ENCODE measurements around the gene DOCK9. TPM values are rescaled to one million over a fixed set of nuclear protein-coding genes. Genes with fewer than 3 reads are reported as not detected.

DOCK9 gene
- total and polyA plus RNA-seq, 9 of the 15 experiments (the other 6 are each of a cell fraction or from before 2014, with no cell fraction given), result 3.5 to 25.3 (median 16.7) TPM

GRCh38 chr13:98842858-98843481 is 134.9 kb downstream of the DOCK9 start (continued):
- peak; percentile 33; the same call in 1 of the 2 replicates for TF ChIP-seq REST (IDR thresholded peaks at IDR 0.05; ENCODE audit: borderline replicate concordance)
- TF ChIP-seq REST (CRISPR knock-in tag; IDR thresholded peaks at IDR 0.05; ENCODE audit: low read depth), result no peak
- TF ChIP-seq SMARCE1 (IDR thresholded peaks at IDR 0.05), result no peak
- TF ChIP-seq RAD21 (CRISPR knock-in tag; conservative IDR thresholded peaks at IDR 0.05 in 1 of 2, IDR thresholded peaks at IDR 0.05 in 1 of 2), result peak; percentile 57 to 64
- TF ChIP-seq RCOR1 (IDR thresholded peaks at IDR 0.05; ENCODE audit: borderline replicate concordance in 1 of 2, low read depth in 2 of 2, low read length in 2 of 2), result 0 out of 4 replicates have a peak, but pooled peaks of 1 of the 2 experiments have one; percentile 21
- TF ChIP-seq, protein P1, sequence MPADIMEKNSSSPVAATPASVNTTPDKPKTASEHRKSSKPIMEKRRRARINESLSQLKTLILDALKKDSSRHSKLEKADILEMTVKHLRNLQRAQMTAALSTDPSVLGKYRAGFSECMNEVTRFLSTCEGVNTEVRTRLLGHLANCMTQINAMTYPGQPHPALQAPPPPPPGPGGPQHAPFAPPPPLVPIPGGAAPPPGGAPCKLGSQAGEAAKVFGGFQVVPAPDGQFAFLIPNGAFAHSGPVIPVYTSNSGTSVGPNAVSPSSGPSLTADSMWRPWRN (IDR thresholded peaks at IDR 0.05; ENCODE audit: low read depth), result no peak
- no peak for TF ChIP-seq ZNF445 (CRISPR knock-in tag; IDR thresholded peaks at IDR 0.05; ENCODE audit: low read depth)
- no peak for TF ChIP-seq NEUROD1 (IDR thresholded peaks at IDR 0.05; ENCODE audit: borderline replicate concordance, low read depth, low read length, partially characterized antibody)
- no peak for TF ChIP-seq POLR2A (conservative IDR thresholded peaks at IDR 0.05)
- TF ChIP-seq PRMT5 (CRISPR knock-in tag; IDR thresholded peaks at IDR 0.05), result no peak
- TF ChIP-seq, protein P2, sequence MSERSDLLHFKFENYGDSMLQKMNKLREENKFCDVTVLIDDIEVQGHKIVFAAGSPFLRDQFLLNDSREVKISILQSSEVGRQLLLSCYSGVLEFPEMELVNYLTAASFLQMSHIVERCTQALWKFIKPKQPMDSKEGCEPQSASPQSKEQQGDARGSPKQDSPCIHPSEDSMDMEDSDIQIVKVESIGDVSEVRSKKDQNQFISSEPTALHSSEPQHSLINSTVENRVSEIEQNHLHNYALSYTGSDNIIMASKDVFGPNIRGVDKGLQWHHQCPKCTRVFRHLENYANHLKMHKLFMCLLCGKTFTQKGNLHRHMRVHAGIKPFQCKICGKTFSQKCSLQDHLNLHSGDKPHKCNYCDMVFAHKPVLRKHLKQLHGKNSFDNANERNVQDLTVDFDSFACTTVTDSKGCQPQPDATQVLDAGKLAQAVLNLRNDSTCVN (CRISPR knock-in tag; IDR thresholded peaks at IDR 0.05), result no peak
- TF ChIP-seq SMC3 (conservative IDR thresholded peaks at IDR 0.05; ENCODE audit: insufficient read depth, low read depth, low read length), result peak; percentile 48
- no peak for TF ChIP-seq CBX8 (IDR thresholded peaks at IDR 0.05; ENCODE audit: borderline replicate concordance, extremely low read depth, low read depth, low read length, poor library complexity, severe bottlenecking)
- no peak for TF ChIP-seq ZBTB49 (CRISPR knock-in tag; IDR thresholded peaks at IDR 0.05; ENCODE audit: borderline replicate concordance)

All from K562 (cell line).